SH-SY5Y (cell line): ENCODE results near the gene CCR5.

Experiments
- GATA2 ChIP-seq: IDR thresholded peaks from 2 replicates; pipeline ENCODE4 v1.6.1; 2011; ENCODE audit warnings: mild to moderate bottlenecking, low read depth, low read length
- GATA3 ChIP-seq: IDR thresholded peaks from 2 replicates; pipeline ENCODE4 v1.6.1; 2011; ENCODE audit warnings: low read depth, mild to moderate bottlenecking, low read length, moderate library complexity

- TF ChIP-seq GATA3 (no peak), GATA2 (no peak)
These were observed 35.7 kb downstream of the CCR5 start for GRCh38 chr3:46406443-46406787.
